GM21723 (cell line): ENCODE measurements around the gene WDR7.
A peak's percentile ranks its signal among the peaks of the same experiment; 100 is the strongest.

ENCODE experiments used
- ATAC-seq: cut with Tn5 transposase; IDR thresholded peaks from one replicate; pipeline ENCODE4 v1.9.1; 2021; ENCODE audit warnings: mild to moderate bottlenecking, moderate library complexity; ENCODE audit not compliant: unreplicated experiment

Gene WDR7

DNA sequence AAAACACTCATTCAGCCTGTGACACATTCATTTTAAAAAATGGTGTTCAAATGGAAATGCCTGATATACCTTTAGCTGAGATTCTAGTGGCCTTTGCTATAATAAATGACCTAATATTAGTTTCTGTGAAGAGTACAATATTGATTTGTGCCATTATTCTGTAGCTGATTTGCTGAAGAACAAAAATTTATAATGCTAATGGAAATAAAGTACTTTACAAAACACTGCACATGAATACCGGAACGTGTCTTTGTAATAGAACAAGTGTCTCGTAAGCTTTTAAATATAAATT lies 138.7 kb downstream of the WDR7 start:
- ATAC-seq = no peak

DNA sequence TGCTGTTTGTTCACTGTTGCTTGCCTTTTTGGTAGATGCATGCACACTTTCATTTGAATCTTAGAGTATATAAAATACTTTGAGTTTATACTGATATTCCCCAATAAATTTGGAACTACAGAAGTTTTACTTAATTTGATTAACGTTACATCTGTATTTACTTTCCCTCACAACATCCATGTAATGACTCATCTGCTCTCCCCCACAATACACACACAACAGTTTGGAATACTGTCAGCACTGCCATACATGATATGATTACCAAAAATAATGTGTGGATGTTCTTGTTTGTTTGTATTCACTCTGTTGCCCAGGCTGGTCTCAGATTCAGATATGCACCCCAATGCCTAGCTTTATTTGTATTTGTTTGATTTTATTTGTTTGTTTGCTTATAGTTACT lies 144.2 kb downstream of the WDR7 start:
- no peak for ATAC-seq

DNA sequence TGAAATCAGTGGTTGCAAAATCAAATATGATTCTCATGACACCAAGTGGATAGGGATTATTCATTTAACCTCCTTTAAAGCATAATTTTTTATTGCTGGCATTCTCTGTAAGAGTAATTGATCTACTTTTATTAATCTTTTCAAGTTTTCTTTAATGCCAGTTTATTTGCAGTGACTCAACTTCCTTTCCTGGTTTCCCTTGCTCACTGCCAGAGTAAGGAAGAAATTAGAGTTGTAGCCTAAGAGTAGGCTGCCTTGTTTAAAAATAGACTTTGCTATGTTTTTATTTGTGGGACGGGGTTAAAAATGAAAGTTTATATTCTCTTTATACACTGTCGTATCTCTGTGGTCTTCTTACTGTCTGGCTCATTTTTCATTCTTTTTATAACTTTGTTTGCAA lies 148.6 kb downstream of the WDR7 start:
- no peak for ATAC-seq

DNA sequence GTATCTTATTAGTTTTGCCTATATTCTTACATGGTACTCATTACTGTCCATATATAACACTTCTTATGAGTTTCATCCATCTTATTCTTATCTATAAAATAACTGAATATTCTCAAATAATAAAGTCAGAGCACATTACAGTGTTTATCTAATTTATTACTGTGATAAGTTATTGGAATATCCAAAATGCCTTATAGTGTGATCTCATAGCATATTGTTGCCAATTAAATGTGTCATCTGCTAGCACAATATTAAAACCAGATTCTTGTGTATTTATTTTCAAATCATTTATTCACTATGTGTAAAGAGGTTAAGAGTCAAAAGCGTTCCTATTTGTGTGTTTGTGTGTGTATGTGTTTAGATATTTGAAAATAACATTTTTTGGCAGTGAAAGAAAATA lies 151.9 kb downstream of the WDR7 start:
- no peak for ATAC-seq

DNA sequence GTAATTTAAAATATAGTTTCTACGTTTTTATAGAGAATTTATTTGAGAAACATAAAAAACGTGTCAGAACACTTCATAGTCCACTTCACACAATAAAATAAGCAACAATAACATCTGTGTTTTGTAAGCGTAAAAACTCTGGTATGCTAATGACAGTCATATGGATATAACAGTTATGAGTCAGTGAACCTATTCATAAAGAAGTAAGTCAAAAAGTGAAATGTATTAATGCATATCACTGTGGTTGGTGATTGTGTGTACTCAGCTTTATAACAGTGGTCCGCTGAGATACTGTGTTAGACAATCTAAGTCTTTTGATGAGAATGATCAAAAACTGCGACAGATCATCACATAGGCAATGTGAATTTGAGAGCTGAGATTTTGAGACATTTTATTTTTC lies 153.2 kb downstream of the WDR7 start:
- ATAC-seq = no peak

DNA sequence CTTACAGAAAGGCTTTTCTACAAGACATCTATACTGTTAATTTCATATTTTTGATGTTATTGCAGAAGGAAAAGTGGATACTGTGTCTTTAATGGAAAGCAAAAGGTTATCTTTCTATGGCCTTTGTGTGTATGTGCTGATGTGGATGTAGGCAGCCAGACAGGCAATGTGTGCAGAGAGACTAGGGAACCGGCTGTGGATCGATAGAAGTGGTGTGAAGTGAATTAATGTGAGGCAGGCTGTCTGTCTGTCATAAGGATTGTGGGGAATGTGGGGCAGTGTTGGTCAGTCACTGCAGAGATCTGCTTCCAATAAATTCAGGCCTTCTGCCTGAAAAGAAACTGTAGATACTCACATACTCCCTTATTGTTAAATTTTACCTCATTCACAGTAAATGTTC lies 156.7 kb downstream of the WDR7 start:
- no peak for ATAC-seq

DNA sequence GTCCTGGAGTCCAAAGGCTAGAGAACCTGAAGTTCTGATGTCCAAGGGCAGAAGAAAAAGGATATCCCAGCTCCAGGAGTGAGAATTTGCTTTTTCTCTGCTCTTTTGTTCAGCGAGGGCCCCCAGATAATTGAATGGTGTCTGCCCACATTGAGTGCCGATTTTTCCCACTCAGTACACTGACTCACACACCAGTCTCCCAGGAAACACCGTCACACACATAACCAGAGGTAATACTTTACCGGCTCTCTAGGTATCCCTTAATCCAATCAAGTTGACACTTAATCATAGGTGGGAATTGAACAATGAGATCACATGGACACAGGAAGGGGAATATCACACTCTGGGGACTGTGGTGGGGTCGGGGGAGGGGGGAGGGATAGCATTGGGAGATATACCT lies 161.5 kb downstream of the WDR7 start:
- ATAC-seq = no peak

DNA sequence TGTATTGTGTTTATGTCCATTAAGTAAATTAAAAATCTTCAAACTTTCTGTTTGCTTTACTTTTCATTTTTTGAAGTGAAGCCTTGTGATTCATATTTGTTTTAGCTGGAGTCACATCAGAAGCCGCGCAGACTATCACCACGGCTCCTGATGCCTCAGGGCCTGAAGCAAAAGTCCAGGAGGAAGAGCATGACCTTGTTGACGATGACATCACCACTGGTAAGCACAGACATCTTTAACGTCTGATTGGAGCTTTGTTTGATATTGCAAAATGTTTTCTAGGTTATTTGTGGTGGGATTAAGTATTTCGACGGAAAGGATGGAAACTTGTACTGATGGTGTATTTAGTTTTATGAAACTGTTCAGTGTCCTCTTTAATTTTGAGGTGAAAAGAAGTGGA lies 164.8 kb downstream of the WDR7 start:
- ATAC-seq = no peak

DNA sequence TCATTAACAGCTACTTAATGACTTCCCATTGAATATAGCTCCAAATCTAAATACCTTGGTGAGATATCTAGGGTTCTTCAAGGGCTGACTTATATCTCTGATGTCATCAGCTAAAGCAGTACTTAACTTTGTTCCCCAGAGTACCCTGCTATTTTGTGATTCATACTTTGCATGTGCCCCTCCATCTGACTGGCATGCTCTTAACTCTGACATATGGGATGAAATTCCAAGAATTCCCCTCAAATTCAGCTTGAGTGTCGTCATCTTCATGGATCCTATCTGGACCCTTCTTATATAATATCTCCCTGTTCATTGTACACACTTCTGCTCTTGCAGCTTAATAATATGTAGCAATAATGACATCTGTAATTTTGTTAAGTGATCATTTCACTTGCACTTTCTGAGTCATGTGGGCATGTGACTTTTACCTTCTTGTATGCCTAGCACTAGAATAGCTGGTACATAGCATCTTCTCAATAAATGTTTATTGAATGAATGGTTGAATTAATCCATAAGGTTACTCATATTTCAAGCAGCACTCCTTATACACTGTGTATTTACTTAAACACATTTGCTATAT lies 172.9 kb downstream of the WDR7 start:
- no peak for ATAC-seq

DNA sequence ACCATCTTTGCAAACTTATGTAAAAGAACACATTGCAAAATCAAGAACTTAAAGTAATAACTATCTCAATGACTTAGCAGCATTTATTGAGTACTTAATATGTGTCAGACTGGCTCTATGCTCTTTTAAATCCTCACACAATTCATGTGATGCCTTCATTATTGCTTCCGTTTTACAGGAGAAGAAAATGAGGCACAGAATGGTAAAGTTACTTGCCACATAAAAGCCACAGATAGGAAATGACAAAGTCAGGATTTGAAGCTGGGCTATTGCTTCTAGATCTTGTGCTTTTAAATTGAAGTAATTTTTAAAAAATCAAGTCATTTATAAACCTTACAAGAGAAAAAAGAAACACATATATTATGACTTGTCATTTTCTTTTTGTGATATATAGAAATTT lies 174.2 kb downstream of the WDR7 start:
- no peak for ATAC-seq

DNA sequence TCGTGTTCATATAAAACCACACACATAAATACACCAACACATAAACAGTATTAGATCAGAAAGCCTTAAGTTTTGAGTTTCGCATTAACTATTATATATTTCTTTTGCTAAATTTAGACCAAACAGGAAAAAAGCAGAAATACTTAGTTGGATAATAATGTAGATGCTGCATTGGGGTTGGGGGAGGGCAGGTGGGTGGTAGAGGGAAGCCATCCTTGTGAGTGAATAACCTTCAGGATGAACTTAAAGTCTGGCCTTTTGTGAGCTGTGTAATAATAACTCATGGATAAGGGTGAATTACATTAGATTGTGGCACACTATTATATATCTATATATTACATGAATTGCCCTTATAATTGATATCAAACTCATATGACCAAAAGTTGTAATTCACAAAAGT lies 174.7 kb downstream of the WDR7 start:
- no peak for ATAC-seq

DNA sequence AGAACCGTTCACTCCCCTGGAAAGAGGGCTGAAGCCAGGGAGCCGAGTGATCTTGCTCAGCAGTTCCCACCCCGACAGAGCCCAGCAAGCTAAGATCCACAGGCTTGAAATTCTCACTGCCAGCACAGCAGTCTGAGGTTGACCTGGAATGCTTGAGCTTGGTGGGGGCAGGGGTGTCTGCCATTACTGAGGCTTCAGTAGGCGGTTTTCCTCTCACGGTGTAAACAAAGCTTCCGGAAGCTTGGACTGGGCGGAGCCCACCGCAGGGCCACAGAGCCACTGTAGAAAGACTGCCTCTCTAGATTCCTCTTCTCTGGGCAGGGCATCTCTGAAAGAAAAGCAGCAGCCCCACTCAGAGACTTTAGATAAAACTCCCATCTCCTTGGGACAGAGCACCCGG lies 180.8 kb downstream of the WDR7 start:
- ATAC-seq = no peak

DNA sequence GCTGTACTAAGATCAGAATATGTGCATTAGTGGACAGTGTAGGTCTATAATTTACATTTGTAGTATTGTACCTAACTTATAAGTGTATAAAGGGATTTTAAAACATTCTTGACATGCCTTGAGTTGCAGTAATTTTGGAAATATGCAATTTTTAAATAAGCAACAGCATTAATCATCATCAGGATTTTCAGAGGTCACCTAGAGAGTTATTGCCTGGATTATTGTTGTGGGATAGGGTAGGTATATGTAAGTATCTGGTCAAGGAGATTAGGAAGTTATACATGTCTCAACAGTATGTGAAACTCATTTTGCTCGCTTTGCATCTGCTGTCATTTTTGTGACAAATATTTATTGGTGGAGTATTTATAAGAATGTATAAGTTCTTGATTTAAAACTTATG lies 184.2 kb downstream of the WDR7 start:
- ATAC-seq = no peak

DNA sequence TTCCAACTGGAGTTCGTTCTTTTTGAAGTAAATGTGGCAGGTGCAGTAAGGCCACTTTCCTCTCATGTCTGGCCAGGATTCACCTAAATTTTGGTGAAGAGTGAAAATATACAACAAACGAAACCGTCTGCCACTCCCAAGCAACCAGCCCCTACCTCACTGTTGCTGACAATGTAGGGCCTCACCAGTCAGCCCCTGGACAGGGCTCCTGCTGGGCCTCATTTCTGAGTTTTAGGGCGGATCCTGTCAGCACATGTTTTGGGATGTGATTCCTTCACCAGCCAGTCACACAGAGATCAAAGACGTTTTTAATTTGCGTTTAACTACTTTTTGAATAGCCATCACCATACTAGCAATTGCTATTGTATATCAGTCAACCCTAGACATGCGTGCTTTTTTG lies 185.0 kb downstream of the WDR7 start:
- ATAC-seq = no peak

DNA sequence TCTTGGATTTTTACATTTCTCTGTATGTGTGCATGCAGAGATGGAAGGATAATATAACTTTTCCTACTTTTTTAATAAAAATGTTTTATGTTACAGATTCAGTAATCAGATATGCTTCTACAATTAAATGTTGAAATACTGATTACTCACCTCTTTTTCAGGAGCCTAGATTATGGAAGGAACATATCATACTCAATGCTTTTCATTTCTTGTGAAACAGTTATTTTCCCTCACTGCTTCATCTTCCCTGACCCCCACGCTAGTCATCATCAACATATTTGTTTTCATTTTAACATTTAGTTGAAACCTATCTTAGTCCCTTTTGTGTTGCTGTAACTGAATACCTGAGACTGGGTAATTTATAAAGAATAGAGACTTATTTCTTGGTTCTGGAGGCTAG lies 190.7 kb downstream of the WDR7 start:
- ATAC-seq = no peak

DNA sequence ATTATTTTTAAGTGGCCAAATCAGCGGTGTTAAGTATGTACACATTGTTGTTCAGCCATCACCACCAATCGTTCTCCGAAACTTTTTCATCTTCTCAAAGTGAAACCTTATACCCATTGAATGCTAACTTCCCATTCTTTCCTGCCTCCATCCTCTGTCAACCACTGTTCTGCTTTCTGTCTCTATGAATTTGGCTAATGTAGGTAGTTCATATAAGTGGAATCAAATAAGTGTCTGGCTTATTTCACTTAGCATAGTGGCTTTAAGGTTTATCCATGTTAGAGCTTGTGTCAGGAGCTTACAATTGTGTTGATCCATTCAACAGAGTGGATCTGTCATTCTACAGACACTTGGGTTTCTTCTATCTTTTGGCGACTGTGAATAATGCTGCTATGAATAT lies 192.1 kb downstream of the WDR7 start:
- ATAC-seq = no peak

DNA sequence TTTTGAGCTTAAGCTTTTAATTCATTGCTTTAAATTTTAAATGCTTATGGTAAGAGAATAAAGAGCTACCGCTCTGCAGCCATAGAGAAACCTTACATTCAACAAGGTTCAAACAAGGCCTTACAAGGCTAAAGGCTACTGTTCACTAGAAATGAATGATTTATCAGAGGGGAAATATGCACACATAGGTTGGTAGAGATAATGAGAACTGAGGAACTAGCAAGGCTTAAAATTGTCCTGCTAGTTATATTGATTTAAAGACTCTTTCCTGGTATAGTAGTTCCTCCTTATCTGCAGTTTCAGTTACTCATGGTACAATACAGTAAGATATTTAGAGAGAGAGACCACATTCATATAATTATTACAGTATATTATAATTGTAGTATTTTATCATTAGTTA lies 193.4 kb downstream of the WDR7 start:
- ATAC-seq = no peak

DNA sequence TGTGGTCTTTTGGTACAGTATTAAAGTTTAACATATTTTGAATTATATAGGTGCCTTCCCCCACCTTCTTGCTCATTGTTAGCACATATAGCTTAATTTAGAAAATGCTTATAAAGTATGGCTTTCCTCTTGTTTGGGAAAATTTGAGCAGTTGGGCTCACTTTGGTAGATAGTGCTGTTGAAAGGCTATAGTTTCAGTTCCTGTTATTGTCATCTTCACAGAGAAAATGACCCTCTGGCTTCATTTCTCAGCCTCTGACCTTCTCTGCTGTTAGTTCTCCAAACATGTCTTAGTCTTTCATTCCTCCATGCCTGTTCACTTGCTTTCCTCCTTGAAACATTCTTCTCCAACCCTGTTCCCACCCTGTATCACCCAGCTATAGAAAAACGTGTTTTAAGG lies 200.6 kb downstream of the WDR7 start:
- peak; percentile 97 for ATAC-seq

DNA sequence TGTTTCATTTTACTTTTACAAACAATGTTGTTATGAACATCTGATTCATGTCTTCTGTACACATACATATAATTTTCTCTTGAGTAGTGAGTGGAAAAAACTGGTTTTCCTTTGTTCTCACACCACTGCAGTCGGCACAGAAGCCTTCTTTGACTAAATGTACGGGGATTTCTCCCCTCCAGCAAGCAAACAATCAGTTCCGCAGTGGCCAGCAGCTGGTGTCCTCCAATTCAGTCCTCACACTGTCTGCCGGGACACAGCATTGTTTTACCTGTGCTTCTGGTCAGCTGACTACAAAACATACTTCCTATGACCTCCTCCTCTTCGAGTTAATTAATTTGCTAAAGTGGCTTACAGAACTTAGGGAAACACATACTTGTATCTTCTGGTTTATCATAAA lies 202.8 kb downstream of the WDR7 start:
- ATAC-seq = no peak

DNA sequence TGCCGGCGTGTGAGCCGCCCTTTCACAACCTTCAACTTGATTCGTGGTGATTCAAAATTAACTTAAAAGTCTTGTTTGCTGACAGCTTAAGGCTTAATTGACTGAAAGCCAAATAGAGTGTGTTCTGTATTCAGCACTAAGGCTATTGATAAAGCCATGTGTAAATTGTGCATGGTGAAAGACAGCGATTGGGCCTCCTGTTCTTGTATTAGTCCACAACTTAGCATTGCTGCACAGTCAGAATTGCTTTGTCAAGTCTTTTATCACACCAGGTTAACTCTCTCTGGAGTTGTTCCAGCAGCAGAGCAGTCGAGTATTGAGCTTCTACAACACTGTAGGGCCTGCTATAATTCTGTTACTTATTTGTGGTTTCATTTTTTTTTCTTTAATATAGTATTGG lies 210.1 kb downstream of the WDR7 start:
- no peak for ATAC-seq

DNA sequence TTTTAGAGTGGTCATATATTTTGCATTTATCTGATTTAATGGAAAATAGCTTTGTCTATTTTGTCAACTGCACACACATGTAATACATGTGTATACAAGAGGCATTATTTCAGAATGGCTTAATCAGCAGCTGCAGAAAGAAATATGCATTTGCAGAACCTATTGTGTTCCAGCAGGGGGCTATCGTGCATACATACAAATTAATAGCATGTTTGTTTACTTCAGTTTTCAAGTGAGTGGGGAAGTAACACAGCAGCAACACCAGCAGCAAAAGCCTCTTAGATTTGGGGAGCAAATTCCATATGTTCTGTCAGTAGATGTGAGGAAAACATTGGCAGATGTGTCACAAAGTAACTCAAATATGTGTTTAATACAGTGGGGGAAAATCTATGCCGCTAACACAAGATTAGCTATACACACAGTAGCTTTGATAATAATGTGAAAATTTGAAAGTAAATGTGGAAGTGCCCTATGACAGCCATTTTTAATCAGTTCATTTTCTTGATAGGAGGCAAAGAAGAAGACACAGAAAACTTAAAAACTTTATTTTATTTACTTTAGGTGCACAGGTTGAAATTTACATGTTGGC lies 218.1 kb downstream of the WDR7 start:
- ATAC-seq = peak; percentile 77

DNA sequence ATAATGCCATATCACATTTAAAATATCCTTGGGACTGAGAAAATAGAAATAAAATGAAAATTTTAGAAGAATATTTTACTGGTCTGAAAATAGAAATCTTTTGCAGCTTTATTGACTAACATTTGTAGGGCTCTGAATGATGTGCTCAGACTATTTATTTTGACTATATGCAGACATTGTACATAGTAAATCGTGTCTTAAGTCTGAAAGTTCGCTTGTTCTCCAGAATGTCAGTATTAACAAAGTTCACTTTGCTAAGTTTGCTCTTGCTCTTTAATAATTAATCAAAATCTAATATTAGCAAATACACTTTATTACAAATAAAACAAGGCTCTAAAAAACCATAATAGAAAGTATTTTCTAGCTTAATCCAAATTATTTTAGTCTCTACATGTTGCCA lies 219.8 kb downstream of the WDR7 start:
- no peak for ATAC-seq

DNA sequence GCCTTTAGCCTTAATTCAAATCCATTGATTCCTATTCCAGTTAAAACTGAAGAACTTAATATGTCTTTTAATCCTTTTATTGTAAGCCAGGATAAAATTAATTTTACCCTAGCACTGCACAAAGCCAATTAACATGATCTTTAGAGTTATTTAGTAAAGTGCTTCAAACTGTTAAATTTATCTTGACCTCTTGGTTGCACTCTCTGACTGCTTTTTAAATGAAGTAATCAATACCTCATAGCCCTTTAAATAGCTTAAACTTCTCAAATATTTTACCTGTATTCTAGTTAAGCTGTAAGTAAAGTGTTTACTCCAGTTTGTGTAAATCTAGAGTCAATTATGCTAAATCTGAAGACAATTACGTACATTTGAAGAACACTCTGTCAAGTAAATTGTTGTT lies 221.0 kb downstream of the WDR7 start:
- no peak for ATAC-seq
